NCI-H1436 (cell line): ENCODE data around the gene MPC1L.
"Not testable (repeated sequence)": the region's sequence is repeated elsewhere in the genome, so short reads cannot be mapped to it uniquely, and the experiment has no call there.

Experiments
- DNase-seq: peaks from one replicate; lab custom pipeline; 2025; lab: John Stamatoyannopoulos, UW

MPC1L gene

GRCh38 chrX:40623139-40623536, at the start of gene MPC1L:
Gene MPC1L (plus strand): TSS chrX:40623428. CDS start chrX:40623566, 138 bp downstream.
- no peak for DNase-seq

- DNase-seq: no peak
Measured at GRCh38 chrX:40573763-40574162, 49.5 kb upstream of the MPC1L start.

- not testable (repeated sequence) for DNase-seq
Measured at GRCh38 chrX:40575411-40575810, 47.8 kb upstream of the MPC1L start.

DNA sequence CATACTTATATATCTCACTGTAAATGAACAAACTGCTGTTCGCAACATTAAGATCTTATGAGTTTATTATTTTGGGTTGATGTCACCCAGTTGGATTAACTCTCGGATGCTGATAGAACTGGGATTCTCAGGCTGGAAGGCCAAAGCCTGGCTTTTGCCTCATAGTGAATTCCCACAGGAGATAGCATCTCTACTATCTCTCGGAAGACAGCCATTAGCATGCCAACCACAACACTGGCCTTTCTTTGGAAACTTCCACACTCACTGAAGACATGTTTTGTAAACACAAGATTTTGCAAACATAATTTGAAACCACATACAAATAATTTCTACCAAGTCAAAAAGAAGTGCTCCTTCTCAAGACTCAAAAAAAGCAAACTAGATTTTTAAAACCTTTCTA, 46.9 kb upstream of the MPC1L start:
- DNase-seq: no peak

GRCh38 chrX:40578039-40578695, 45.1 kb upstream of the MPC1L start:
- DNase-seq: no peak

GRCh38 chrX:40579141-40579540, 44.1 kb upstream of the MPC1L start:
- DNase-seq: no peak

DNA sequence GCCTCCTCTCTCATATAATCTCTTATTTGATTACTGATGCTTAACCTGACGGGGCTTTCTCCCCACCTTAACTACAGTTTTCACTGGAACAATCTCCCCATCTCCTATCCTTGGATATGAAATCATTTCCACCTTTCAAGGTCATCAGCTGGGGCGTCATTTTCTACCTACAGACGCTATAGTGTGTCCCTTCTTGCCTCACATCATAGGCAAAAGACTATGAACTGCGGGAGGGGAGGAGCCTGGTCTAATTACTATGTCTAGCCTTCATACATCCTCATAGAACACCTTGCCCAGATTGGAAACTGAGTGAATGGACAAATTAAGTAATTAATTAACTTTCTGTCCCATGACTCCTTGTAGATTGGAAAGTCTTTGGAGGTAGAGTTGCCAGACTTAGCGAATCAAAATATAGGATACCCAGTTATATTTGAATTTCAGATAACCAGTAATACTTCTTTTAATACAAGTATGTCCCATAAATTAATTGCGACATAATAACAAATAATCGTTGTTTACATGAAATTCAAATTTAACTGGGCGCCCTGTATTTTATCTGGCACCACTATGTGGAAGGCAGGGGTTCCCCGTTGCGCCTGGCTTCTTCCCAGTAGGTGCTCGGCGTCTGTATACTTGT, 43.2 kb upstream of the MPC1L start:
- DNase-seq: no peak

DNA sequence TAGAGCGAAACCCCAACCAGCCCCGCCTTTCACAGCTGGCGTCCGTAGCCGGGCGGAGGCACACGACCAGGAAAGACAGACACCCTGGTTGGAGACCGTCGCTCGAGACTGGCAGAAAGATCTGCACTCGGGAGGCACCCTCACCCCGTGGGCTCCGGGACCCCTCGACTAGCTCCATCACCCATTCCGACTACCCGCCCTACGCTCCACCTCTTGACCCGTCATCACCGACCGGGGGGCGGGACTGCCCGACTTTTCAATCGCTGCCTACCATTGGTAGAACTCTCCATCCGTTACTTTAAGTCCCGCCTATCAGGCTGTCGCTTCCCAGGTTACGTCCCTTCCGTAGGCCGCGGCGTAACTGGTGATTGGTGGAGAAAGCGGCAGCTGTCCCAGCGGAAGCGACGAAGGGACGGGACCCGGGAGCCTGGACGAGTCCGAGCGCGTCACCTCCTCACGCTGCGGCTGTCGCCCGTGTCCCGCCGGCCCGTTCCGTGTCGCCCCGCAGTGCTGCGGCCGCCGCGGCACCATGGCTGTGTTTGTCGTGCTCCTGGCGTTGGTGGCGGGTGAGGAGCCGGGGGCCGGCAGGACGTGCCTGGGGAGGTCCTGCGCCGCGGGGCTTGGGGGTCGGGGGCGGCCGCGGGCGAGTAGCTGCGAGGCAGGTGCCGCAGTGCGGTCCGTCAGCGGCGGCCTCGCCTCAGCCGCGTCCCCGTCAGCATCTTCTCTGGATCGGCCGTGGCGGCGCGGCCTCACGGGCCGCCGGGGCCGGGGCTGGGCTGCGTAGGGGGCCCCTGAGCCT, 42.5 kb upstream of the MPC1L start, which contains the start of gene ATP6AP2:
Gene ATP6AP2, plus strand, starts transcription at position 434 of the 799 bp plus-strand sequence. Its CDS starts 96 bp downstream, at position 530.
- peak; percentile 88 for DNase-seq

DNA sequence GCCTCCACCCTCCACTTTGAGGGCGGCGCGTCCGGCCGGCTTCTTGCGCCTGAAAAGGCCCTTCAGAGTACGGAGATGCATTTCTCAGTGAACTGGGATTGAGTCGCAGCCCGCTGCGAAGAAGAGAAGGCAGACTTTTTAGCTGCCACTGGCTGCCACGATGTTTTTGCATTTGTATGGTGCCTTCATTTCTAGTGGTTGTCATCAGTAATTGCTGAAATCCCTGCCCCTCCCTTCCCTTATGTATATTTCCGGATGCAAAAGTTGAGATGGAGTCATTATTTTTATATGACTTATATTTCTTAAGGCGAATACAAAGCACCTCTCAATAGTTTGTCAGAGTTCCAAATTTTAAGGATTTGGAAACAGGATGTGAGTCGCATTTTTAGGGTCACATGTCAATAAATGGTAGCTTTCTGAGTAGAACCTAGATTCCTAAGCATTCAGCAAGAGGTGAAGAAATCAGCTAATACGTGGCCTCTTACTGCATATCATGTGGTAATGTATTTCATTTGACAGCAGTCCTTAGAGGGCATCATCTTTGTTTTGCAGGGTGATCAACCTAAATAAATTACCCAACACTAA, 41.8 kb upstream of the MPC1L start:
- DNase-seq: no peak

- not testable (repeated sequence) for DNase-seq
Measured at GRCh38 chrX:40582178-40582577, 41.0 kb upstream of the MPC1L start.

- no peak for DNase-seq
Measured at GRCh38 chrX:40582811-40583210, 40.4 kb upstream of the MPC1L start.

GRCh38 chrX:40587623-40588022, 35.6 kb upstream of the MPC1L start:
- not testable (repeated sequence) for DNase-seq

DNA sequence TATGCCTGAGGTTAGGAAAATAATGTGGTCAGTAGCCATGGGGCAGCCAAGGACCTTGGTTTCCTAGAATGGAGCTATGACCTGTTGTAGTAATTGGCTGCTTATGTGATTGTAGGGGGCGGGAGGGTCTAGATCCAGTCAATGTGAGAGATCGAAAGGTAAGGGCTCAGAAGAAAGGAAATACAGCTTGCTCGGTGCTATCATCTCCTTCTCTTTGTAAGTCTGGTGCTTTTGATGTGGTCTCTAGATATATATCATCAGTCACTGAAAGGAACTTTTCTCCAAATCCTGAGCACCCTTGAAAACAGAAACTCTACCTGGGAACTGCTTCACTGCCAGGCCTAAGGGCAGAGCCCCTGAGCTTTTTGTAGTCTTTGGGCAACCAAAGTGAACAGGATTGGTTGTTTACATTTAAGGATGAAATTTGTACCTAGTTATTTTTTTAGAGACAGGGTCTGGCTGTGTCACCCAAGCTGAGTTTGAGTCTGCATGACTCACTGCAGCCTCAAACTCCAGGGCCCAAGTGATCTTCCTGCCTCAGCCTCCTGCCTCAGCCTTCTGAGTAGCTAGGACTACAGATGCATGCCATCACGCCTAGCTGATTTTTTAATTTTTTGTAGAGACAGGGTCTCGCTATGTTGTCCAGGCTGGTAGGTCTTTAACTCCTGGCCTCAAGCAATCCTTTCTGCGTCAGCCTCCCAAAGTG, 33.5 kb upstream of the MPC1L start:
- not testable (repeated sequence) for DNase-seq

- no peak for DNase-seq
Measured at GRCh38 chrX:40603446-40603845, 19.8 kb upstream of the MPC1L start.

GRCh38 chrX:40607381-40607780, 15.8 kb upstream of the MPC1L start:
- no peak for DNase-seq

- DNase-seq: no peak
Measured at GRCh38 chrX:40612511-40612910, 10.7 kb upstream of the MPC1L start.

GRCh38 chrX:40615976-40616375, 7.3 kb upstream of the MPC1L start:
- DNase-seq: no peak

- DNase-seq: no peak
Measured at GRCh38 chrX:40617566-40617965, 5.7 kb upstream of the MPC1L start.

GRCh38 chrX:40622479-40623138, 619 bp upstream of the MPC1L start:
- DNase-seq: no peak

DNA sequence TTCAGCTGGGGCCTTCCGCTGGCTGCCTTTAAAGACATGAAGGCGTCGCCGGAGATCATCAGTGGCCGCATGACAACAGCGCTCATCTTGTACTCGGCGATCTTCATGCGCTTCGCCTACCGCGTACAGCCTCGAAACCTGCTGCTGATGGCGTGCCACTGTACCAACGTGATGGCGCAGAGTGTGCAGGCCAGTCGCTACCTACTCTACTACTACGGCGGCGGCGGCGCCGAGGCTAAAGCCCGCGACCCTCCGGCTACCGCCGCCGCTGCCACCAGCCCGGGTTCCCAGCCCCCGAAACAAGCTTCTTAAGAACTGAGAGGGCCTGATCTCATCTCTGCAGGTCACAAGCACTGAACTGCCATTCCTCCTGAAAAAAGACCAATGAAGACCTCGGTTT, 437 bp downstream of the MPC1L start:
- no peak for DNase-seq

DNA sequence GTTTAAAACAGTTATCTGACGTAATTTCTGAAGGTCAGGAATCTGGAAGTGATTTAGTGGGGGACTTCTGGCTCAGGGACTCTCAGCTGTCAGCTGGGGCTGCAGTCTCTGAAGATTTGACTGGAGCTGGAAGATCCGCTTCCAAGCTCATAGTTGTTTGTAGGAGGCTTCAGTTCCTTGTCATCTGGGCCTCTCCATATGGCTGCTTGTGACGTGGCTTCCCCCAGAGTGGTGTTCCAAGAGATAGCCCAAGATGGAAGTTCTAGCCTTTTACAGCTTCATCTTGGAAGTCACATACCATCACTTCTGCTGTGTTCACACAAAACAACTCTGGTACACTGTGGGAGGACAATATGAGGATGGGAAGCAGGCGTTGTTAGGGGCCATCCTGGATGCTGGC, 2.1 kb downstream of the MPC1L start:
- DNase-seq: no peak
